Gastroesophageal sphincter (tissue), 3 donors: ENCODE data around the gene NAXE.

ENCODE experiments used
- POLR2A ChIP-seq, 2 donors: fragments of 450-650 bp; IDR thresholded peaks; one replicate each; pipeline ENCODE4 v1.6.1; 2017; ENCODE audit warnings: antibody characterized with exemption in 2 of 2, mild to moderate bottlenecking in 2 of 2, moderate library complexity in 1 of 2
- TF ChIP-seq, protein P1 (sequence below), 4 experiments: fragments of 200-600 bp in 2 of 4; fragments of 450-650 bp in 2 of 4; sonication (generic) in 1 of 4; IDR thresholded peaks; one replicate each; pipeline ENCODE4 v1.5.1; 2017 to 2019; ENCODE audit warnings: antibody characterized with exemption in 4 of 4, mild to moderate bottlenecking in 2 of 4, moderate library complexity in 2 of 4

DNA sequence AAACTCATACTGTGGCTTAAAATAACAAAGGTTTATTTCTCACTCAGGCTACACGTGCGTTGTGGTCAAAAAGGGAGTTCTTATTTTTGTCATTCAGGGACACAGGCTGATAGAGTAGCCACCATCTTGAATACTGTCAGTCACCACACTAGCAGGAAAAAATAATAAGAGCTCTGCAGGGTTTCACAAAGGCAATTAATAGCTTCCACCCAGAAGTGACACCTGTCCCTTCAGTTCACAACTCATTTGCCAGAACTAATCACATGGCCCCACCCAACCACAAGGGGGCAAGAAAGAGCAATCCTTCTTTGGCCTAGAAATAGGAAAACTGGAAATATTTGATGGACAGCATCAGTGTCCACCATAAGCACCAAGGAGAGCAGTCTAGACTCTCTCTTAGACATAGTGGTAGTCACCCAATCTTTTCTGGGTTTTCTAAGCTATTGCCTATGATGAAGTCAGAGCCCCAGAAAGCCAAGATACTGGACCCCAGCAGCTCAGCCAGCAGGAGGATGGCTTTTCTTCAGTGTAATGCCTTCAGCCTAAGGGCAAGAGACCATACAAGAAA is 35.8 kb downstream of the NAXE start:
- TF ChIP-seq POLR2A (IDR thresholded peaks at IDR 0.05) = no peak
- TF ChIP-seq, protein P1, sequence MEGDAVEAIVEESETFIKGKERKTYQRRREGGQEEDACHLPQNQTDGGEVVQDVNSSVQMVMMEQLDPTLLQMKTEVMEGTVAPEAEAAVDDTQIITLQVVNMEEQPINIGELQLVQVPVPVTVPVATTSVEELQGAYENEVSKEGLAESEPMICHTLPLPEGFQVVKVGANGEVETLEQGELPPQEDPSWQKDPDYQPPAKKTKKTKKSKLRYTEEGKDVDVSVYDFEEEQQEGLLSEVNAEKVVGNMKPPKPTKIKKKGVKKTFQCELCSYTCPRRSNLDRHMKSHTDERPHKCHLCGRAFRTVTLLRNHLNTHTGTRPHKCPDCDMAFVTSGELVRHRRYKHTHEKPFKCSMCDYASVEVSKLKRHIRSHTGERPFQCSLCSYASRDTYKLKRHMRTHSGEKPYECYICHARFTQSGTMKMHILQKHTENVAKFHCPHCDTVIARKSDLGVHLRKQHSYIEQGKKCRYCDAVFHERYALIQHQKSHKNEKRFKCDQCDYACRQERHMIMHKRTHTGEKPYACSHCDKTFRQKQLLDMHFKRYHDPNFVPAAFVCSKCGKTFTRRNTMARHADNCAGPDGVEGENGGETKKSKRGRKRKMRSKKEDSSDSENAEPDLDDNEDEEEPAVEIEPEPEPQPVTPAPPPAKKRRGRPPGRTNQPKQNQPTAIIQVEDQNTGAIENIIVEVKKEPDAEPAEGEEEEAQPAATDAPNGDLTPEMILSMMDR (IDR thresholded peaks at IDR 0.05) = peak; percentile 30 to 67 (median 56)
